SU-DHL-6 (cell line): ENCODE measurements around the gene IYD.

Source experiments
- H2AFZ ChIP-seq: fragments of 200-600 bp; sonication (generic); 2 replicates; pipeline ENCODE4 v1.6.1; 2014; ENCODE audit warnings: low read depth, mild to moderate bottlenecking, moderate library complexity, mixed read lengths, antibody characterized with exemption, low read length; ENCODE audit not compliant: severe bottlenecking
- H3F3A ChIP-seq: fragments of 200-600 bp; shearing (Covaris generic); 2 replicates; pipeline ENCODE4 v1.6.0; 2016; ENCODE audit warnings: antibody characterized with exemption, mild to moderate bottlenecking; ENCODE audit not compliant: insufficient read depth
- H3K27ac ChIP-seq: fragments of 200-600 bp; sonication (generic); 2 replicates; pipeline ENCODE4 v1.5.1; 2016; ENCODE audit warnings: low read depth, mild to moderate bottlenecking, low read length, moderate library complexity, mixed read lengths
- H3K27me3 ChIP-seq: fragments of 200-600 bp; sonication (generic), shearing (Covaris generic); 2 replicates; pipeline ENCODE4 v1.6.0; 2014; ENCODE audit warnings: mild to moderate bottlenecking, low read length
- H3K36me3 ChIP-seq: fragments of 200-600 bp; sonication (generic); 2 replicates; pipeline ENCODE4 v1.6.1; 2014; ENCODE audit warnings: mild to moderate bottlenecking, low read length, mixed read lengths
- H3K4me2 ChIP-seq: fragments of 300-600, 200-600 bp; shearing (Covaris generic), sonication (generic); 2 replicates; pipeline ENCODE4 v1.6.0; 2014; ENCODE audit warnings: low read length, low read depth, mild to moderate bottlenecking; ENCODE audit not compliant: poor library complexity, severe bottlenecking
- H3K4me3 ChIP-seq: fragments of 200-600 bp; sonication (generic); 2 replicates; pipeline ENCODE4 v1.5.1; 2014; ENCODE audit warnings: antibody characterized with exemption, low read length, mild to moderate bottlenecking, mixed read lengths; ENCODE audit not compliant: insufficient read depth, poor library complexity, severe bottlenecking
- H3K79me2 ChIP-seq: fragments of 200-600 bp; sonication (generic); 2 replicates; pipeline ENCODE4 v1.6.1; 2014; ENCODE audit warnings: mild to moderate bottlenecking, low read length, moderate library complexity; ENCODE audit not compliant: insufficient read depth
- H3K9ac ChIP-seq: fragments of 200-600 bp; sonication (generic); 2 replicates; pipeline ENCODE4 v1.7.0; 2014; ENCODE audit warnings: mild to moderate bottlenecking, low read length
- H3K9me2 ChIP-seq: fragments of 200-600 bp; sonication (generic); replicated peaks from 2 replicates; pipeline ENCODE4 v1.6.1; 2014; ENCODE audit warnings: low read length; ENCODE audit not compliant: insufficient read depth
- H3K9me3 ChIP-seq: fragments of 200-600 bp; sonication (generic); 2 replicates; pipeline ENCODE4 v1.6.1; 2014; ENCODE audit warnings: low read length, mixed read lengths; ENCODE audit not compliant: insufficient read depth
- H4K20me1 ChIP-seq: fragments of 200-600 bp; sonication (generic); 2 replicates; pipeline ENCODE4 v1.6.1; 2014; ENCODE audit warnings: low read depth, mild to moderate bottlenecking, antibody characterized with exemption, low read length, moderate library complexity, mixed read lengths
- CTCF ChIP-seq: fragments of 200-600 bp; sonication (generic); IDR thresholded peaks from one replicate; pipeline ENCODE4 v1.5.1; 2017; ENCODE audit warnings: antibody characterized with exemption, mild to moderate bottlenecking, low read length, moderate library complexity; ENCODE audit not compliant: insufficient read depth, poor library complexity, severe bottlenecking
- EZH2phosphoT487 ChIP-seq: fragments of 200-600 bp; sonication (generic), shearing (Covaris generic); conservative IDR thresholded peaks from 2 replicates; pipeline ENCODE4 v1.6.1; 2018; ENCODE audit warnings: mild to moderate bottlenecking, antibody characterized with exemption, low read length, moderate library complexity, mixed read lengths

The IYD gene

DNA sequence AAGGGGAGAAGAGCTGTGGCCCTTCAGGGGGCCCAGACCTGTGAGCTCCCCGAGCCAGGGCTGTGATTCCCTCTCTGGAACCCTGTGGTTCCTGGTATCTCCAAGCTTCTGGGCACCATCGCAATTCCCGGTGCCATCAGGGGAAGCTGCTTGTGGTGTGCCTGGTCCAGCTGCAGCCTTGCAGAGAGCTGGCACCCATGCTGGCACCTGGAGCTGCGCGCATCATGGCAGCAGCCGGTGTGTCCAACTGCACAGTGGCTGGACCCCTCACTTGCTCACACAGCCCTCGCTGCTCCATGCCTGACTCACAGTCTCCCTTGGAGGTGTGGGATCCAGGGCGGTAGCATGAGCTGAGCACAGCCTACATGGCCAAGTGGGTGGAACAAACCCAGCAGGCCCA lies 56.7 kb downstream of the IYD start:
- no peak overlapping the region for H3K4me3 ChIP-seq
- no peaks in the 10 kb centered on the region for H3K27me3 ChIP-seq
- no peaks in the 10 kb centered on the region for H3F3A ChIP-seq
- no peak overlapping the region for H3K27ac ChIP-seq
- no peaks in the 10 kb centered on the region for H3K36me3 ChIP-seq
- no peaks in the 10 kb centered on the region for H3K79me2 ChIP-seq
- H3K9me3 ChIP-seq, result peaks cover 8% of the 10 kb centered on the region; the same call in 1 of the 2 replicates
- no peak overlapping the region for H2AFZ ChIP-seq
- no peaks in the 10 kb centered on the region for H4K20me1 ChIP-seq
- TF ChIP-seq CTCF (no peak), EZH2phosphoT487 (no peak)
- no peak overlapping the region for H3K4me2 ChIP-seq
- H3K9ac ChIP-seq, result no peak overlapping the region
- no peaks in the 10 kb centered on the region for H3K9me2 ChIP-seq

DNA sequence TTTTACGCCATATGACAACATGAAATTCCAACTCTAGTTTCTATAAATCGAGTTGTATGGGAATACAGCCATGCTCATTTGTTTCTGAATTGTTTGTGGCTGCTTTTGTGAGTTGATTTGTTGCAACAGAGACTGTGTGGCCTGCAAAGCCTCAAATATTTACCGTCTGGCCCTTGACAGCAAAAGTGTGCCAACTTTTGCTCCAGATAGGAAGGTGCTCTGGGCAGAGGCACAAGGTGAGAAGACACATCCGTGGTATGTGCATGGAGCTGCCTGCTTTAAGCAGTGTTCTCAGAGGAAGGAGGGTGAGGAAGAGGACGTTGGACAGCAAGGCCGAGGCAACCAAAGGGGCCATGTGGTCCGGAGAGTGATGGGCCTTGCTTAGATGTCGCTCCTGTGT lies 57.4 kb downstream of the IYD start:
- Histone ChIP-seq H3K36me3 (no peaks in the 10 kb centered on the region), H3F3A (no peaks in the 10 kb centered on the region), H2AFZ (no peak overlapping the region), H3K79me2 (no peaks in the 10 kb centered on the region), H3K27ac (no peak overlapping the region), H3K9me3 (peaks cover 8% of the 10 kb centered on the region; the same call in 1 of the 2 replicates), H3K9me2 (no peaks in the 10 kb centered on the region), H3K4me3 (no peak overlapping the region), H3K9ac (no peak overlapping the region), H3K27me3 (no peaks in the 10 kb centered on the region), H4K20me1 (no peaks in the 10 kb centered on the region), H3K4me2 (no peak overlapping the region)
- no peak for TF ChIP-seq CTCF
- TF ChIP-seq EZH2phosphoT487, result no peak

GRCh38 chr6:150427037-150427602 lies 58.3 kb downstream of the IYD start:
- Histone ChIP-seq H3K4me3 (no peak overlapping the region), H3K27ac (no peak overlapping the region), H3K79me2 (no peaks in the 10 kb centered on the region), H3F3A (no peaks in the 10 kb centered on the region), H3K9me2 (no peaks in the 10 kb centered on the region), H3K27me3 (no peaks in the 10 kb centered on the region), H2AFZ (no peak overlapping the region), H4K20me1 (no peaks in the 10 kb centered on the region), H3K9me3 (peaks cover 8% of the 10 kb centered on the region; the same call in 1 of the 2 replicates), H3K36me3 (no peaks in the 10 kb centered on the region), H3K4me2 (no peak overlapping the region), H3K9ac (no peak overlapping the region)
- TF ChIP-seq EZH2phosphoT487 (no peak), CTCF (no peak)
